Measurements from ENCODE around the gene NUP50. TPM values are rescaled to one million over a fixed set of nuclear protein-coding genes. Genes with fewer than 3 reads are reported as not detected.

The NUP50 gene
- total and polyA plus RNA-seq, 4 donors: 15.2 to 80.1 (median 46.9) TPM

GRCh38 chr22:45217345-45217744 is 53.6 kb downstream of the NUP50 start:
- WGBS, 2 donors: 93 to 96% methylated on average over 6 of the region's 6 CpGs
- Histone ChIP-seq H3K27me3 (ENCODE audit: control insufficient read depth in 3 of 3, insufficient read depth in 3 of 3, low read length in 2 of 3) (peaks cover 0 to 3% (median 0%) of the 10 kb centered on the region in 3 donors), H3K4me3 (no peak overlapping the region), H3K36me3 (ENCODE audit: control insufficient read depth in 4 of 4, insufficient read depth in 4 of 4, low read length in 4 of 4) (no peaks in the 10 kb centered on the region), H3K4me1 (ENCODE audit: control insufficient read depth in 5 of 5, insufficient read depth in 5 of 5, low read length in 5 of 5) (peaks cover 0 to 13% (median 0%) of the 10 kb centered on the region in 5 donors), H3K27ac (ENCODE audit: low read depth in 1 of 2, low read length in 1 of 2) (no peak overlapping the region), H3K9me3 (ENCODE audit: control insufficient read depth in 4 of 4, insufficient read depth in 3 of 4, low read length in 3 of 4) (peaks cover 0 to 6% (median 0%) of the 10 kb centered on the region in 4 donors), H3K9ac (ENCODE audit: insufficient read depth in 1 of 2, low read length in 2 of 2) (no peak overlapping the region)
- no peak for ATAC-seq (ENCODE audit: insufficient read depth, low FRiP score)
- no peak for DNase-seq
- no peak for TF ChIP-seq CTCF (IDR thresholded peaks at IDR 0.05; ENCODE audit: control extremely low read depth, extremely low read depth)

- ATAC-seq (ENCODE audit: insufficient read depth, low FRiP score): no peak
- WGBS, 2 donors: 93 to 94% methylated on average over 14 of the region's 14 CpGs
These were observed 54.1 kb downstream of the NUP50 start for GRCh38 chr22:45217806-45218205.

GRCh38 chr22:45218976-45219375 is 55.3 kb downstream of the NUP50 start:
- Histone ChIP-seq H3K9me3 (ENCODE audit: control insufficient read depth in 4 of 4, insufficient read depth in 3 of 4, low read length in 3 of 4) (peaks cover 0 to 6% (median 0%) of the 10 kb centered on the region in 4 donors), H3K4me1 (ENCODE audit: control insufficient read depth in 5 of 5, insufficient read depth in 5 of 5, low read length in 5 of 5) (peaks cover 0 to 11% (median 0%) of the 10 kb centered on the region in 5 donors), H3K36me3 (ENCODE audit: control insufficient read depth in 4 of 4, insufficient read depth in 4 of 4, low read length in 4 of 4) (no peaks in the 10 kb centered on the region), H3K27me3 (ENCODE audit: control insufficient read depth in 3 of 3, insufficient read depth in 3 of 3, low read length in 2 of 3) (no peaks in the 10 kb centered on the region), H3K27ac (ENCODE audit: low read depth in 1 of 2, low read length in 1 of 2) (no peak overlapping the region), H3K4me3 (no peak overlapping the region), H3K9ac (ENCODE audit: insufficient read depth in 1 of 2, low read length in 2 of 2) (no peak overlapping the region)
- DNase-seq (no peak), ATAC-seq (ENCODE audit: insufficient read depth, low FRiP score) (no peak)
- WGBS, 2 donors: 77 to 83% methylated on average over 9 of the region's 9 CpGs
- no peak for TF ChIP-seq CTCF (IDR thresholded peaks at IDR 0.05; ENCODE audit: control extremely low read depth, extremely low read depth)

More at GRCh38 chr22:45217806-45218205, 54.1 kb downstream of the NUP50 start:
- H3K27me3 ChIP-seq (ENCODE audit: control insufficient read depth in 3 of 3, insufficient read depth in 3 of 3, low read length in 2 of 3): peaks cover 0 to 3% (median 0%) of the 10 kb centered on the region in 3 donors
- no peak overlapping the region for H3K9ac ChIP-seq (ENCODE audit: insufficient read depth in 1 of 2, low read length in 2 of 2)
- no peak for TF ChIP-seq CTCF (IDR thresholded peaks at IDR 0.05; ENCODE audit: control extremely low read depth, extremely low read depth)
- no peaks in the 10 kb centered on the region for H3K36me3 ChIP-seq (ENCODE audit: control insufficient read depth in 4 of 4, insufficient read depth in 4 of 4, low read length in 4 of 4)
- peaks cover 0 to 10% (median 0%) of the 10 kb centered on the region in 5 donors for H3K4me1 ChIP-seq (ENCODE audit: control insufficient read depth in 5 of 5, insufficient read depth in 5 of 5, low read length in 5 of 5)
- DNase-seq: no peak
- no peak overlapping the region for H3K4me3 ChIP-seq
- no peak overlapping the region for H3K27ac ChIP-seq (ENCODE audit: low read depth in 1 of 2, low read length in 1 of 2)
- H3K9me3 ChIP-seq (ENCODE audit: control insufficient read depth in 4 of 4, insufficient read depth in 3 of 4, low read length in 3 of 4): peaks cover 0 to 6% (median 0%) of the 10 kb centered on the region in 4 donors

DNA sequence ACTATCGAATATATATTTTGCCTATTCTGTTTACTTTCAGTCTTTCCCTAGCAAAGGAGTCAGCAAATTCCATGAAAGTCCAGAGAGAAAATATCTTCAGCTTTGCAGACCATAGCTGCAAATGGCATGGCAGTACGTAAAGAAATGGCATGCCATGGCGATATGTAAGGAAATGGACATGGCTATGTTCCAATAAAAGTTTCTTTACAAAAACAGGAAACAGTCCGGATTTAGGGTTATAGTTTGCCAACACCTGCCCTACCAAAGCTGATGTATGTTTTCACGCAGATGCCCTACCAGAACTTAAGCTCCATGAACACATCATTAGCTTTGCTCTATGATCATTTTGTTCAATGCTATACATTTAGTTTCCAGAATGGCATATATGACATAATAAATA is 57.5 kb downstream of the NUP50 start:
- no peak overlapping the region for H3K27ac ChIP-seq (ENCODE audit: low read depth in 1 of 2, low read length in 1 of 2)
- peaks cover 0 to 24% (median 0%) of the 10 kb centered on the region in 5 donors for H3K4me1 ChIP-seq (ENCODE audit: control insufficient read depth in 5 of 5, insufficient read depth in 5 of 5, low read length in 5 of 5)
- no peak for DNase-seq
- WGBS, 2 donors: 32 to 50% methylated on average over 5 of the region's 5 CpGs
- no peak for ATAC-seq (ENCODE audit: insufficient read depth, low FRiP score)
- no peak overlapping the region for H3K9ac ChIP-seq (ENCODE audit: insufficient read depth in 1 of 2, low read length in 2 of 2)
- no peak for TF ChIP-seq CTCF (IDR thresholded peaks at IDR 0.05; ENCODE audit: control extremely low read depth, extremely low read depth)
- no peak overlapping the region for H3K4me3 ChIP-seq
- H3K36me3 ChIP-seq (ENCODE audit: control insufficient read depth in 4 of 4, insufficient read depth in 4 of 4, low read length in 4 of 4): no peaks in the 10 kb centered on the region
- H3K9me3 ChIP-seq (ENCODE audit: control insufficient read depth in 4 of 4, insufficient read depth in 3 of 4, low read length in 3 of 4): peaks cover 0 to 4% (median 0%) of the 10 kb centered on the region in 4 donors
- no peaks in the 10 kb centered on the region for H3K27me3 ChIP-seq (ENCODE audit: control insufficient read depth in 3 of 3, insufficient read depth in 3 of 3, low read length in 2 of 3)
